HG02642 (cell line): ENCODE measurements around the gene ANKK1.

ENCODE experiments used
- ATAC-seq: cut with Tn5 transposase; IDR thresholded peaks from one replicate; pipeline ENCODE4 v1.9.1; 2021; ENCODE audit warnings: mild to moderate bottlenecking; ENCODE audit not compliant: unreplicated experiment, poor library complexity

ANKK1 gene

DNA sequence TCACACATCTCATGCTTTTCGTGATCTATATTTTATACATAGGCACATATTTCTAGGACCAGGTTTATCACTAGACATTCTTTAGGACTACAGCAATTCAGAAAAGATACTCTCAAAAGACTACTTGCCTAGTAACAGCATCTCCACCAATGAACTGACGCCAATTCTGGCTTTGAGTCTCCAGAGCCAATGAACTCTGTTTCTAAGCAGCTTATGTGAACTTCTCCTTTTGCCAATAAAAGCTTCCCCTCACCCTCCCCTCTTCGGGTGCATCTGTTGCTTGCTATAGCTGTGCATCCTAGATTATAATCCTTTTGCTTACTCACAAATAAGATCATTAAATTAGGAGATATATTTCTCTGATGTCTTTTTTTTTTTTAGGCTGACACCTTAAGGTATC is 11.4 kb upstream of the ANKK1 start:
- no peak for ATAC-seq

DNA sequence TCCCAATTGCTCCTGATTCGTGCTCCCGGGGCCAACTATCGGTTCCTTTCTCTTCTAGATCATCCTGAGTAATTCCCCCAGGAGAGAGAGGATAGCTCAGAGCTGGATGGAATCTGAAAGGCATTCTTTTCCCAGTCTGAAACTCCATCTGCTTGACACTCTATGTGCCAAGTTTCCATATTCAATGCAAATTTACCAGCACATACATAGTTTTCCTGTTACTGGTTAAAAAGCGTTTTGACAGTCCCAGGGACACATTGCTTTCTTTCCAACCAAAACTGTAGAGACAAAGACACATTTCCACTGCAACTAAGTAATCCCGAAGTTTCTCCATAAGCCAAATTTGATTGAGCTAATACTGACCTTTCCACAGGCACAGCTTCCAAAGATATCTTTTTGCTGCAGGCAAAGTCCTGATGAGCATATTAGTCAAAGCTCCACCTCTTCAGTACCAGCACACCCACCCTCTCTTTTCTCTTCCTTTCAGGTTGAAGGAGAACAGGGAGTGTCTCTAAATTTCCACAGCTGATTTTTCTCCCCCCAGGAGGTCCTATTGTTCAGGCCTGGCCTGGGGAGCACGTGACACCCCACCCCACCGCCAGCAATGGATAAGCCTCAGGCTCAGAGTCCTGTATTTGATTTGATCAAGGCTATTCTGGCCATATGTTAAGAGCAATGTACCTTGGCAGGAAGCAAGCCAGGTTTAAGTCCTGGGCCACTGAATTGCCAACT is 9.7 kb upstream of the ANKK1 start:
- no peak for ATAC-seq

DNA sequence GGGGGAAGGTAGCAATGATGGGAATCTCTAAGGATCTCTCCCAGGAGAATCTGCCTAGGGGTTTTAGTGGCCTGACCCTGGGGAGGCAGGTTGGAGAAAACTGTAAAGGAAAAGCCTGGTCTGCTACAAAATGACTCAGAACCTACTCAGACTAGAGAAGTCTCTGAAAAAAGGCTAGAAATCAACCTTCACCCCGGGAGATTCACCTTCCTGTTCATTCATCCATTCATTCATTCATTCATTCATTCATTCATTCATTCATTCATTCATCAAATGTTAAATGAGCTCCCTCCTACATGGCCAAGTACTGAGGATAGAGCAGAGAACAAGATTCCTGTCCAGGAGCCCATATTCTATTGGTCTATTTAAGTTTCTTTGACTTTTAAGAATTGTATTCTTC is 8.9 kb upstream of the ANKK1 start:
- ATAC-seq: no peak

DNA sequence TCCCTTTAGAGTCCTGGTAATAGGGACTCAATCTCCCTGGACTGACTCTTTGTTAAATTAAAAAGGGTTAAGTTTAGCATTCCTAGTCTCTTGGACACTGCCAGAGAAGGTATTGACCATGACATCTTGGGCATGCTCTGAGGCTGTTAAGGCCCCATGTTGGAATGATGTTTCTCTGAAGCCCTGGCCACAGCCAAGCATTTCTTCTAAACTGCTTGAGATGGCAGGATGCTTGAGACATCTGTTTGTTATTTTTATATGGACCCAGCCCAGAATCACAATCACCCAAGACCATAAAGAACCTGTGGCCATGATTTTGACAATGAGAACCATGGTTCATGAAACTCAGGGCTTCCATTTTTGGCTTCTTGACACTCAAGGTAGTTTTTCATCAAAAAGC is 5.5 kb upstream of the ANKK1 start:
- no peak for ATAC-seq

DNA sequence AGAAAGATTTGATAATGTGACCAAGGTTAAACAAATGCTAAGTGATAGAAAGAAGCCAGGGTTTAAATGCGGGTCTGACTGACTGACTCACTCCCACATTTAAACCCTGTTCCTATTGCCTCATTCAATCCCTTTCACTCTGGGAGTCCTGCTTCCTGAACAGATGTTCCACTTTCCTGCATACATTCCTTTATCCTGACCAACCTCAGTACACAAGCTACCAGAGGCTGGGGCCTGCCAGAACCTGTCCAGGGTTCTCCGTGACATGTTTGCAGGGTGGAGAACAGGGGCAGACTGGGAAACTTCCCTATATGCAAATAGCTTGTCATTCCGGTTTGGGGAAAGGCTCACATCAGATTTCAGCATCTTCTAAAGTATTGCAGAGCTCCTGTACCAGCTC is 3.0 kb upstream of the ANKK1 start:
- no peak for ATAC-seq

DNA sequence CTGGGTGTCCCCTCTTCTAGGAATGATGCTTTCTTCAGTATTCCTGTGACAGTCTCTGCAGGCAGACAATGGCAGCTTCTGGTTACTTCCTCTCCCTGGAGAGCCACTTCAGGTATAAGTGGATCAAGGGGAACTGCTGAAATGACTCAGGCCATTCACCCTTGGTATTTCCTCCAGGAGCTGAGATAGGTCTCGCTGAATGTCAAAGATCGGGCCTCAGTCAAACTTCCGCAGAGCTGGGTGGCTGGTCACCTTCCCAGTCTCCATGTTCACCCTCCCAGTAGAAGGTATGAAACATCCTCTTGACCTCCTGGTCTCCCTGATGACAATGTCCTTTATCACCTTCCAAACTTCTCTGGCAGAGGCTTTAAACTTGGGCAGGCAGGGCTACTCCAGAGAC is 1.8 kb upstream of the ANKK1 start:
- ATAC-seq: no peak

DNA sequence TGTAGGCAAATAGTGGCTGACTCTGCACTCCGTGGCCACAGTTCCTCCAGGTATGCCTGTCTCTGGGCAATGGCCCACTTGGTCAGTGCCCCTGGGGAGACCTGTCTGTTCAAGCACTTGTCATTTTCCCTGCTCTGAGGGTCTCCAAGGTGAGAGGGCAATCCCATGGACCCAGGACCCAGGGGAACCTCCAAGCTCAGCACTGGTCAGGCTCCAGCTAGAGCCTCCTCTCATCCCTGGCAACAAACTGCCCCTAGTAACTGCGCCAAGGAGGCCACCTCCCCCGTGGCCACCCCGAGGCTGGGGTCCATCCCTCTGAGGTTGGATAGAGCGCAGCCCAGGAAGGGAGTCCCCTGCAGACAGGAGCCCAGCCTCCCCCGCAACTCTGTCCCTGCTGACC is 713 bp upstream of the ANKK1 start:
- ATAC-seq: no peak

DNA sequence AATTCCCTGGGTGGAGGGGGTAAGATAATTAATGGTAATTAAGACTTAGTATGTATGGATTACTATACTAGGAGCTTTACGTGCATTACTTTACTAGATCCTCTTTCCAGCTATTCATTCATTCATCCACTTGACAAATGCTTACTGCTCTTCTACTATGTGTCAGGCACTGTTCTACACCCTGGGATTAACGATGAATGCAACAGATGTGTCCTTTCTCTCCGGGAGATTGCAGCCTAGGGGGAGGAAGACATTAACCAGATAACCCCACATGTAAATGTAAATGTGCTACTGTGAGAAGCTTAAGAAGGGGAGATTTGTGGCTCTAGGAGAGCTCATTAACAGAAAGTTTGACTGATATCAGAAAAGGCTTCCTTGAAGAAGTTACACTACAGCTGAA is 1.7 kb downstream of the ANKK1 start:
- ATAC-seq: no peak

DNA sequence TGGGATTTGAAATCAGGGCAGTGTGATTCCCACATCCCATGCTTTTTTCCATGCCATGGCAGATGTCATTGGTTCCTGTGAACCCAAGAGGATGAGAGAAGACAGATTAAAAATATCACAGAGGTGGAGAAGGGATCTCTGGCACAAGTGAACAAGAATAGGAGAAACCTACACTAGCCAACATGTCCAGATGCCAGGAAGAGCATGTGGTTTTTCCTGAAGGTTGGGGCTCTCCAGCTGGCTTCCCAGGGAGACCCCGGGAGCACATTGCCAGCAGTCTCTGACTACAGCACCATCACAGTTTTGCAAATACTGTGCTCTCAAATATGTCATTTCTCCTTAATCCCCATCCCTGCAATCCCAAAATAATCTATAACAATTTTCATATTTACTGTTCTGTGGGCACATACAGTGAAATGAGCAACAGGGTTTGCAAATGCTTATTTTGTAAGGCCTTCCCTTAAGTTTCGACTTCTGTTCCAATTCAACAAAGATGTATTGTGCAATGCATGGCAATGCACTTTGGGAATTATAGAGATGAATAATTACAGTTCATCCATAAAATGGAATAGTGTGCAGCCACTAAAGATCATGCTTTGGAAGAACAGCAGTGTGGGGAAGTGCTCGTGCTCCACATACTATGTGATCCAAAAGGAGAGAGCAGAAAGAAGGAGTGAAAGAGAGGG is 4.8 kb downstream of the ANKK1 start:
- no peak for ATAC-seq

DNA sequence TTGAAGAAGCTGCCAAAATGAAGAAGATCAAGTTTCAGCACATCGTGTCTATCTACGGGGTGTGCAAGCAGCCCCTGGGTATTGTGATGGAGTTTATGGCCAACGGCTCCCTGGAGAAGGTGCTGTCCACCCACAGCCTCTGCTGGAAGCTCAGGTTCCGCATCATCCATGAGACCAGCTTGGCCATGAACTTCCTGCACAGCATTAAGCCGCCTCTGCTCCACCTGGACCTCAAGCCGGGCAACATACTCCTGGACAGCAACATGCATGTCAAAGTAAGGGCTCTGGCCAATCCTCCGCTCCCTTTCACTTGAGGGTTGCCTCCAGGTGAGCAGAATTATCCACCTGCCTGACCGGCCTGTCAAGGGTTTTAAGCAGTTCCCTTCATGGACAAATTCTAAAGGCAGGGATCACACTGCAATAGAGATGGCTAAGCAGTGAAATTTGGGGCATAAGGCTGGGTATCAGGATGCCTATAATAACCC is 6.0 kb downstream of the ANKK1 start:
- no peak for ATAC-seq

DNA sequence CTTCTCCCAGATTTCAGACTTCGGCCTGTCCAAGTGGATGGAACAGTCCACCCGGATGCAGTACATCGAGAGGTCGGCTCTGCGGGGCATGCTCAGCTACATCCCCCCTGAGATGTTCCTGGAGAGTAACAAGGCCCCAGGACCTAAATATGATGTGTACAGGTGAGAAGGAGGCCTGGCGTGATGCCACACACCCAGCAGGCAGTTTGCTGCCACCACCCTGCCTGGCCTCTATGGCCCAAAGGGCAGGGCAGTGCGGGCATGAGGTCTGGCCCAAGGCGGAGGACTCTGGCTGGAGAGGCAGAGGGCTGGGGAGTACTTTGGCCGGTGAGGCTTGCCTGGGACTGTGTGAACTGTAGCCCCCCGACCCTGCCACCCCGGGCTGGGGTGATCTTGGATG is 7.3 kb downstream of the ANKK1 start:
- ATAC-seq: no peak

DNA sequence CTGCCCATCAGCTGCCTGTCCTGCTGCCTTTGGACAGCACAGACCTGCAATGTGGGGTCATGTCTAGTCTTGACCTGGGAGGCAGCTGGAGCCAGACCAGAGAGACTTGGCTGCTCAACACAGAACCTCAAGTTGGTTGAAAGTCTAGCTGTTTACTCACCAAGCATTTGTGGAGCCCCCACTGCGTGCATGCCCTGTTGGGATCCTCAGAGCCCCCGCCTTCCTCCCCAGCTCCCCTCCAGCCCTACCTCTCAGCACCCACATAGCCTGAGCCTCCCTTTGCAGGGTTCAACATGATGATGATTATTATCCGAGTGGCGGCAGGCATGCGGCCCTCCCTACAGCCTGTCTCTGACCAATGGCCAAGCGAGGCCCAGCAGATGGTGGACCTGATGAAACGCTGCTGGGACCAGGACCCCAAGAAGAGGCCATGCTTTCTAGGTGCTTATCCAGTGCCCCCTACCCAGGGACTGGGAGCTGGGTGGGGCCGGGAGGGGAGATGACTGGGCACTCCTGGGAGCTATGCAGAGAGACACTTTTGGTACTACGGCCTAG is 8.3 kb downstream of the ANKK1 start:
- no peak for ATAC-seq

DNA sequence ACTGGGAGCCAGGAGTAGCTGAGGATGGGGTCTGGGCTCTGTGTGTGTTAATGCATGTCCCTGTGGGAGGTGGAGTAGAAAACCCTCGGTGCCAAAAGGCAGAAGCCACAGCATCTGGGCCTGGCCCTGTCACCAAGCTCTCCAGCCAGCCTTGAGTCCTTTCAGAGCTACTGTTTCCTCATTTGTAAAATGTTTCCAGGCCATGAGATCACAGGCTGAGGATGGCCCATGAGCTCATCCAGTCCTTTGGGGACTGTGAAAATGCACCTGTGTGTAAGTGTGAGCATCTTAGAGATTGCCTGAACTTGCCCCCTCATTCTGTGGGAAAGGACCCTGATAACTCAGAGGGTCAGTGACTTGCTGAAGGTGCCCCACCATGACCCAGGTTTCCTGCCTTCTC is 9.1 kb downstream of the ANKK1 start:
- ATAC-seq: no peak

DNA sequence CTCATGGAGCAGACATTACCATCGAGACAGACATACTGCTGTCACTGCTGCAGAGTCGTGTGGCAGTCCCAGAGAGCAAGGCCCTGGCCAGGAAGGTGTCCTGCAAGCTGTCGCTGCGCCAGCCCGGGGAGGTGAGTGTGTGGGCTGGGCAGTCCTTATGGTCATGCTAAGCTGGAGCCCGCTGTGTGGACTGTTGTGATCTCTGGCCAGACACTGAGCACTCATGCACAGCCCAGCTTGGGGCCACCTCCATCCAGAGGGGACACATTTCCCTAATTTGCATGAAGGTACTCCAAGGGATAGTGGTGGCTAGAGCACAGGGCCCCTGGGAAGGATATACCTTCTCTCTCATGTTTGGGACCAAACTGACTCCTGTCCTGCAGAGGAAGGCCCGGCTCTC is 9.6 kb downstream of the ANKK1 start:
- no peak for ATAC-seq

DNA sequence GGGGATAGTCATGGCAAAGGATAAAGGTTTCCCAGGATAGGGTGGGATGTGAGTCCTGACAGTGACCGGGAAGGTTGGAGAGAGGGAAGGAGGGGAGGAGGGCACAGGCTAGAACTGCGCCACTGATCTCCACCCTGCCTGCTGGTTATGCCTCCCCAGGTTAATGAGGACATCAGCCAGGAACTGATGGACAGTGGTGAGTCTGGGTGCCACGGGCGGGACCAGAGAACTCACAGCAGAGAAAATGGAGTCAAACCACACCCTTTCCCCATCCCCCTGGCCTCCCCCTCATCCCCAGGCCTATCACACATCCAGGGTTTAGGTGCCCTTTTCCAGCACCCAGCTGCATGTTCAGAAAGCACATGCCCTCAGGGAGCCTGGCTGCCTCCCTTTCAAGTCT is 10.2 kb downstream of the ANKK1 start:
- ATAC-seq: no peak

DNA sequence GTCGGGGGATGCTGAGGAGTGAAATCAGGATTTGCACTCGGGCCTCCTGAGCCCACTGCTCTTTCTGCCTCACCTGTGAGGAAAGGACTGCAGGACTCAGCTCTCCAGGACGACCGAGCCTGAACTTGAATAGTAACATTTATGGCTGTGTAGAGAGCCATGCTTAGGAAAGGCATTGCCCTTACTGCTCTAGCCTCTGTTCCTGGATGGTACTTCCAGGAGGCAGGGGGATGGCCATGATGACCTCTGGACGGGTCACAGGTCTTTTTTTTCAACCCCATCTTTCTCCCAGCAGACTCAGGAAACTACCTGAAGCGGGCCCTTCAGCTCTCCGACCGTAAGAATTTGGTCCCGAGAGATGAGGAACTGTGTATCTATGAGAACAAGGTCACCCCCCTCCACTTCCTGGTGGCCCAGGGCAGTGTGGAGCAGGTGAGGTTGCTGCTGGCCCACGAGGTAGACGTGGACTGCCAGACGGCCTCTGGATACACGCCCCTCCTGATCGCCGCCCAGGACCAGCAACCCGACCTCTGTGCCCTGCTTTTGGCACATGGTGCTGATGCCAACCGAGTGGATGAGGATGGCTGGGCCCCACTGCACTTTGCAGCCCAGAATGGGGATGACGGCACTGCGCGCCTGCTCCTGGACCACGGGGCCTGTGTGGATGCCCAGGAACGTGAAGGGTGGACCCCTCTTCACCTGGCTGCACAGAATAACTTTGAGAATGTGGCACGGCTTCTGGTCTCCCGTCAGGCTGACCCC is 11.3 kb downstream of the ANKK1 start:
- no peak for ATAC-seq

DNA sequence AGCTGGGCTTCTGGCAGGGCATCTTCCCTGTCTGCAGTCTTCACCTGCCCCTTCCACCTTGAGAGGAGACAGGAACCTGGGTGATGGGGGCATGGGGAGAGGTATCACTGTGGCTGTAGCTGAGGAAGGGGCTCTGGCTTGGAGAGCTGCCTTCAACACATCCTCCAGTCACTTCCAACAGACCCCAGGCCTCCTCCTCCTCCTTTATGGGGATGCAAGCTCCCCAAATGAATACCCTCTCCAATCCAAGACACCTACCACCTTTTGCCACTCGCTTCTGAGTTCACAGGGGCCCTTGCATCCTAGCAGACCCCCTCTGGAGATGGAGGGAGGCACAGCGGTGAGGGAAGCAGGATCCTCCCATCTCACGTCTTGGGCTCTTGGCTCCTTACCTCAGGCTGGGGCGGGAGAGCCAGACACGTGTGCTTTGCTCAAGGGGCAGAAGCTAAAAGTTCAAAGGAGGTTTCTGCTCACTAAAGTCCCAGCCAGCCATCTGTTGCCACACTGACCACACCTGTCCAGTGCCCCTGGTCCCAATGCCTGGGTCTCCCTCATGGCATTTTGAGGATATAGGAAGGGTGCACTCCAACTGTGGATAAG is 13.2 kb downstream of the ANKK1 start:
- ATAC-seq: no peak

DNA sequence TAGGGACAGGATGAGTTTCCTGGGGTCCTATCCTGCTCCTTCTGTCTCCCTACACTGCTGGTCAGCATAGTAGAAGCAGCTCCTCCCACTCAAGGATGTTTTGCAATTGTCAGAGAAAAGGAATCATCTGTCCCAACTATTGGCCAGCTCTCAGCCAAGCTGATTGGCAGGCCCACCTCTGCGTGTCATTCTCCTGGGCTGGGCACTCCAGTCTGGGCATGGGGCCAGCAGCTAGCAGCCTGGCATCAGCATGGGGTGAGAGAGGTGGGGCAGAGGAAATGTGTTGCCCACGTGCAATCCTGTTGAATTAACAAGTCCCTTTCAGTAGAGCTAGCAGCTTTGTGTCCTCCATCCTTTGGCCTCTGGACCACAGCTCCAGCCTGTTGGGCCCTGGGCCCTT is 14.1 kb downstream of the ANKK1 start:
- ATAC-seq: no peak

DNA sequence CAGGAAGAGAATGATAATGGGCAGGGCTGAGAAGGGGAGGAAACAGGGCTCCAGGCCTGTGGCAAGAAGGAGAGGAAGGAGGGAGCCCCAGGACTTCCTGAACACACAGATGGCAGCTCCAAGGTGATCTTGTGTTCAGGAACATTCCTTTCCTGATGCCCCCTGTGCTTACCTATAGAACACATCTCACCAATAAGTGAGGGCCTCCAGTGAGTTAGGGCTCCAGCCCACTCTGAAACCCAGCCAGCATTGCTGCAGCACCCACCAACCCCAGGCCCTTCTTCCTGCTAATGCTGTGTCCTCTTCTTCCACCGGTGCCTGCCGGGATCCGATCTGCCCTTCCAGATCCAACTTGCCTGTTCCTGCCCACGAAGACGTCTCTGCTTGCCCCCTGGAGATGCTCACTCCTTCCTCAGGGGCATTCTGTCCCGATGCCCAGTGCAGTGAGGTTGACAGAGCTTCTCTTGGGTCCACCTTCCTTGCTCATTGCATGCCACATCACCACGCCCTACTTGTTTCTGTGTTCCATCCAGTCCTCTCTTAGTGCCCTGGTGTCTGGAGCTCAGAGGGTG is 17.4 kb downstream of the ANKK1 start:
- ATAC-seq: no peak

DNA sequence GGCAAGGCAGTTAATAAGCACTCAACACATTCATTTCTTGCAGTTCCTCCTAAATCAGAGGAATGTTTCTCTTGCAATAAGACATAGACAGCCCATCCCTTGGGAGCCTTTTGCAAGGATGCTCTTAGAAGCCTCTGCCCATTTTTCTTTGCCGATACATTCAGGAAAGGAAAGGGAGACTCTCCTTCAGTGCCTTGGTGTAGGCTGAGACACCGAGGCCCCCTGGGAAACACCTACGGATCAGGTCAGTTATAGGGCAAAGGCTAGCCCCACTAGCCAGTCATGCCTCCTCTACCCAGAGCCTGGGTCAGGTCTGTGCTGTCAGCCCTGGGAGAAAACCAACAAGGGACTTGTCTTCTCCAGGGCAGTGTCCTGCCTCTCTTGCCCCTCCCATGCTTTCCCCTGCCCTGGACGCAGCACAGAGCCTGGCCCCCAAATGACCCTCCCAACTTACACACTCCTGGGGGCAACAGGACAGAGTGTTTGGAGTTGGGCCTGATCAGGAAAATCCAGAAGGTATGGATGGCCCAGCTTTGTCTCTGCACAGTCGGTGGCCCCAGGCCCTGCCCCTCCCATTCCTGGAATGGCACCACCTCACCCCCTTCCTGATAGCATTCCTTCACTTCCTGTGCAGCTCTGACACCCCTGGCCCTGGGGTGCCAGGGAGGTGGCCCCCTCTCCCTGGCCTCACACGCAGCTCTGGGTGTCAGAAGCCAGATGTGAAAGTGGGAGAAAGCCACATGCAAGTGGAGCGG is 18.3 kb downstream of the ANKK1 start:
- no peak for ATAC-seq
